ENCODE results near the gene CASP5.
"Not testable (repeated sequence)": the region's sequence is repeated elsewhere in the genome, so short reads cannot be mapped to it uniquely, and the experiment has no call there.

CASP5 gene

DNA sequence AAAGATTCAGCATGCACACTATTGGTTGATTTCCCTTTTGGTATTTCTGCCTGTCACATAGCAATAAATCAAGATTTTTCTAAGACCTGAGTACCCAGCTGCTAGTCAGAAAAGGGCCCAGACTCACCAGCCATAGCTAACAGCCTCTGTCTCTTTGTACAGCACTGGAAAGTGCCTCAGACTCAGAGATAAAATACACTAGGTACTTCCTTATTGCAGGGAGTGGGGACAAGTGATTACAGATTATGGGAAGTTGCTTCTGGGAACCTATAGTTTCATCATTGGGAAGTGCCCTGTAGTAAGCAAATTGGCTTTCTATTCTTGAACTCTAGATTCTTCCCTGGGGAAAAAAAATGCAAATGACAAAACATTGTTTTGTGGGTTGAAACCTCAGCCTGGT, at the start of gene CASP5:
CASP5 (minus strand) TSS at position 166 of the 400 bp plus-strand sequence; CDS start at position 134, 32 bp downstream.
- no peak for TF ChIP-seq CTCF (conservative IDR thresholded peaks at IDR 0.05; ENCODE audit: control insufficient read depth, insufficient read depth, low read depth, low read length)
- no peak within 1 kb of the TSS for H3K4me3 ChIP-seq (ENCODE audit: control insufficient read depth, low read depth, low read length)
- no peak for DNase-seq (ENCODE audit: low read depth)

DNA sequence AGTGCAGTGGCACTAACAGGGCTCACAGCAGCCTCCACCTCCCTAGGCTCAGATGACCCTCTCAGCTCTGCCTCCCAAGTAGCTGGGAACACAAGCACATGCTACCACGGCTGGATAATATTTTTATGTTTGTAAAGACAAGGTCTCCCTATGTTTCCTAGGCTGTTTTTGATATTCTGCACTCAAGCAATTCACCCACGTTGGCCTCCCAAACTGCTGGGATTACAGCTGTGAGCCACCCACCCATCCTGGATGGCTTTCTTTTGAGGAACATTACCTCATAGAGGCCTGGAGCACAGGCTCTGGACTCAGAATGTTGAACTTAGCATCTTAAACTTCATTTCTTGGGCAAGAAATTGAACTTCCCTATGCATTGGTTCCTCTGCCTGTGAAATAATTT, 49.1 kb upstream of the CASP5 start:
- H3K4me3 ChIP-seq (ENCODE audit: control insufficient read depth, low read depth, low read length); DNase-seq (ENCODE audit: low read depth): not testable (repeated sequence)

DNA sequence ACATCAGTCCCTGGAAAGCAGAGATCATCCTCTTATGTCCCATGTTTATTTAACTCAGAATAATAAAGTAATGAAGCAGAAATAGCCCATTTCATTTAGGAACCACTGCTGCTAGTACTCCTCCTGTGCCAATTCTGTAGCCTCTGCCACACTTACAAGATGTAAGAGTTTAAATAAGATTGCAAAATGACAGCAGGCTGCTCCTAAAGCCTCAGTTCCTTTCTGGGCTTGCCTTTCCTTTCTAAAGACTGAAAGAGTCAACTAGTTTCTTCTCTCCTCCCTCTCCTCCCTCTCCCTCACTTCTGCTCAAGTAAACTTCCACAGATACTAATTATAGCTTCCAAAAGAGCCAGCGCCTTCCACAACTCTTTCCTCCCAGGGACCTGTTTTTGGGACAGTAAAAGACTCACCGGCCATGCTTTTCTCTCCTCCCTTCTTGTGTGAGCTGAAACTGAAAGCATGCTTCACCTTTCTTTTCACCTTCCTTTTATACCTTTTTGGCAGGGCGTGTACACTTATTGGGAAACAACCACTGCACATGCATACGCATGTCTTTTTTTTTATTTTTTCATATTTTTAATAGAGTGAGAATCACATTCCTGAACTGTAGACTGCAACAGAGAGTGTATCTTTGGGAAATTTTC, 48.2 kb upstream of the CASP5 start:
- TF ChIP-seq CTCF (conservative IDR thresholded peaks at IDR 0.05; ENCODE audit: control insufficient read depth, insufficient read depth, low read depth, low read length) = no peak
- DNase-seq (ENCODE audit: low read depth) = no peak
- H3K4me3 ChIP-seq (ENCODE audit: control insufficient read depth, low read depth, low read length) = no peak overlapping the region

DNA sequence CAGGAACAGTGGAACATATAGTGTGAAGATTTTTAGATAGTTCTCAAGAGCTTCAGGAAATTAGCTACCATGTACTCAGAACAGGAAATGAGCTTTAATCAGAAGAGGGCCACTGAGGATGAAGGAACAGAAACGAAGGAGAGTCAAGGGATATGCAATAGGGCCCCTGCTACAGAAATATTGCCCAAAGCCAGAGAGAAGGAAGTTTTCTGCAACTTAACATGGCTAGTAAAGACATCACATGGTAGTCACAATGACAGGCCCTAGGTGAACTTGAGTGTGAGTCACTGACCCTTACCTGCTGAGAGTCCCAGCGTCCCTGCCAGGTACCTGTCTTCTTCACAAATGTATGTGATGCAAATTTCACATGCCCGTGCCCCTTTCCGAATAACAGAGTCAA, 47.3 kb upstream of the CASP5 start:
- DNase-seq (ENCODE audit: low read depth) = no peak
- H3K4me3 ChIP-seq (ENCODE audit: control insufficient read depth, low read depth, low read length) = no peak overlapping the region
- TF ChIP-seq CTCF (conservative IDR thresholded peaks at IDR 0.05; ENCODE audit: control insufficient read depth, insufficient read depth, low read depth, low read length) = no peak

DNA sequence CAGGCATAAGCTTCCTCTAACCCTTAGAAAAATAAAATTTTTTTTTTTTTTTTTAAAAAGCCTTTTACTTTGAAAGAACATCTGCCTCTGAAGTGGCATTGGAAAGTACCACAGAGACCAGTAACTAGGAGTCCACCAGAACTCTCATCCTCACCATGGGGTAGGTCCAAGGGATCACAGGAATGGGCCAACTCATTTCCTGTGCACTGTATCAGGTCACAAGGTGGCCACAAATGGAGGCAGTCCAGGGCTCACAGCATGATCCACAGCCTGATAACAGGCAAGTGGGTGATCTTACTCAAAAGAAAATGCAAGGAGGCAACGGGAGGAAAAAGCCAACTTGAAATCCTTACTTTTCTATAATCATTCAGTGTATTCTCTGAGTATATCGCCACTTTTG, 46.8 kb upstream of the CASP5 start:
- DNase-seq (ENCODE audit: low read depth); H3K4me3 ChIP-seq (ENCODE audit: control insufficient read depth, low read depth, low read length): not testable (repeated sequence)

DNA sequence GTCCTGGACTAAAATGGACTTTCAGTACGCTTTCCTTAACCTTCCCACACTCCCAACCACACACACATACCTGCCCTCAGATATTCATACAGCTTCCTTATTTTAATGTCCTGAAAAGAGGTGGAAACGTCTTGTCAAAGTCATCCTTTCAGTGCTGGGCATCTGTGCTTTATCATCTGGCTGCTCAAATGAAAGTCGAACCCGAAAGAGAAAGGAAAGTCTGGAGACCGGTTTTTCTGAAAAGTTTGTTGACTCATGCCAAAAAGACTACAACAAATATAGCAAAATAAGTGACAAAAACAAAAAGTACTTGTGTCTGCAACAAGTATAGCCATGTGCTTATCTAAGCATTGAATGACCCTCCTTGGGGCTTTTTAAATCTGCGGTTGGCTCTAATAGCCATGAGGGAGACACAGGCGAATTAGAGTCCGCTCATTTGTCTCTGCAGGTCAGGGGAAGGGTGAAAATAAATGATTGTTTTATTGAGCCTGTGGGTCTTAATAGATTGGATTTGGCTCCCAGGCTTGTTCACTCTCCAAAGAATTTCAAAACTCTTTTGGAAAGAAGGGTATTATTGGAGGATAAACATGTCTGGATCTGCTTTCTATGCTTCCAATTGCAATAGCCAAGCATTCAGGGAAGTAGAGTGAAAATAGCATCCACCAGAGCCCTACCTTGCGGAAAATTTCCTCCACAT, 40.4 kb upstream of the CASP5 start:
- not testable (repeated sequence) for DNase-seq (ENCODE audit: low read depth); H3K4me3 ChIP-seq (ENCODE audit: control insufficient read depth, low read depth, low read length)

- no peak overlapping the region for H3K4me3 ChIP-seq (ENCODE audit: control insufficient read depth, low read depth, low read length)
- no peak for DNase-seq (ENCODE audit: low read depth)
- TF ChIP-seq CTCF (conservative IDR thresholded peaks at IDR 0.05; ENCODE audit: control insufficient read depth, insufficient read depth, low read depth, low read length) = no peak
These were observed 34.5 kb upstream of the CASP5 start for GRCh38 chr11:105057432-105057831.

DNA sequence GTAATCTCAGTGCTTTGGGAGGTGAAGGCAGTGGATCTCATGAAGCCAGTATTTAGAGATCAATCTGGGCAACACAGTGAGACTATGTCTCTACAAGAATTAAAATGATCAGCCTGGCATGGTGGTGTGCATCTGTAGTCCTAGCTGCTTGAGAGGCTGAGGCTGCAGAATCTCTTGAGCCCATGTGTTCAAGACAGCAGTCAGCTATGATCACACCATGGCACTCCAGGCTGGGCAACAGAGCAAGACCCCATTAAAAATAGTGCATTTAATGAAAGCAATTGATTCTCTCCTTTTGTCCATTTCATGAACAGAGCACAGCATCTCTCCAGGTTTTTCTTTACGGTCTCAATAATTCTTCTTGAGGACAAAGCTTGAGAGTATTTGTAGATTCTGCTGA, 33.5 kb upstream of the CASP5 start:
- no peak overlapping the region for H3K4me3 ChIP-seq (ENCODE audit: control insufficient read depth, low read depth, low read length)
- DNase-seq (ENCODE audit: low read depth) = no peak
- TF ChIP-seq CTCF (conservative IDR thresholded peaks at IDR 0.05; ENCODE audit: control insufficient read depth, insufficient read depth, low read depth, low read length) = no peak
